HG03060 (cell line): ENCODE results near the gene EFCAB10.
"Not testable (repeated sequence)": the region's sequence is repeated elsewhere in the genome, so short reads cannot be mapped to it uniquely, and the experiment has no call there.

Experiments
- ATAC-seq: cut with Tn5 transposase; IDR thresholded peaks from one replicate; pipeline ENCODE4 v1.9.1; 2021; ENCODE audit warnings: low read depth, moderate number of reproducible peaks; ENCODE audit not compliant: unreplicated experiment

EFCAB10 gene

DNA sequence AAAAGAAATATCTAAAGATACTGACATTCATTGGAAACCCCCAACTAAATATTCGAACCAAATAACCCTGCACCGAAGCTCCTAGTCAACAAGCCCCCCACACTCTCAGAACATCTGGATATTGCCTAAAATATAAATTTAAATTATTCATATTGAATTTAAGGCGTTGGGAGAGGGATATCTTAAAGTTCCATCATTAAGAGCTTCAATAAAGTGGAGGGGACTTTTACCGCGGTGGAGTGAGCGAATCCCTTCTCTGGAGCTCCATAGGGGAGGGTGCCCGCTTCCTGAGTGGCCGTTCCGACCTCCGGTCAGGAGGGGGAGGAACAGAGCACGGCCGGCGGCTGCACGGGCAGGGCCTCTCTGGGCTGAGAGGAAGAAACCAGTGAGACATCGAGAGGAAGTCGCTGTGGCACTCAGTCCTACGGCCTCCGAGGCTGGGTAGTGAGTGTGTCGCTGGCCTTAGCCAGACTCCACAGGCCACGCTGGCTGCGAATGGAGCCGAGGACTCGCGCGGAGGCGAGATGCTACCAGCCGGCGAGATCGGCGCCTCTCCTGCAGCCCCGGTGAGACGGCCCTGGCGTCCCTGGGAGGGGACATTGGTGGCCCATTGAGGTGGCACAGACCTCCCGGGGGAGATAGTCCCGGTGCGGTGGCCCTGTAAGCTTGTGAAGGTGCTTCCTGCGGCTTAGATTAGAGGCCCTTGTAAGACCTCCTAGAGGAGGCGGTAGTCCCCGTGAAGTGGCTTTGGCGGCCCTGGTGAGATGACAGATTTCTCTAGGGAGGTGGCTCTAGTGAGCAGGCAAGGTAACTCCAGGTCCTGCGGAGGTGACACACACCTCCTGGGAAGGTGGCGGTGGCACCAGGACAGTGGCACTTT lies 49.3 kb downstream of the EFCAB10 start, which contains the start of gene RINT1:
Gene RINT1 (plus strand): TSS at position 410 of the 880 bp plus-strand sequence. CDS start 115 bp downstream, at position 525.
- peak; percentile 96 for ATAC-seq

DNA sequence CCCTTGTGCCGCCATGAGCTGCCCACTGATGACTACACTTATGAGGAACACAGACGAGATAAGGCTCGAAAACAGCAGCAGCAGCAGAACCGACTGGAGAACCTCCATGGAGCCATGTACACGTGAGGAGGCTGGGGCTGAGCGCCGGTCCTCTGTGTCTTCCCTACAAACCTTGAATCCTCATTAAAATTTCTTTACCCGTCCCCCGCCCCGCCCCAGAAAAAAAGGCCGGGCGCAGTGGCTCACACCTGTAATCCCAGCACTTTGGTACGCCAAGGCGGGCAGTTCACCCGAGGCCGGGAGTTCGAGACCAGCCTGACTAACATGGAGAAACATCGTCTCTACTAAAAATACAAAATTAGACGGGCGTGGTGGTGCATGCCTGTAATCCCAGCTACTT lies 50.7 kb downstream of the EFCAB10 start:
- ATAC-seq, result no peak

DNA sequence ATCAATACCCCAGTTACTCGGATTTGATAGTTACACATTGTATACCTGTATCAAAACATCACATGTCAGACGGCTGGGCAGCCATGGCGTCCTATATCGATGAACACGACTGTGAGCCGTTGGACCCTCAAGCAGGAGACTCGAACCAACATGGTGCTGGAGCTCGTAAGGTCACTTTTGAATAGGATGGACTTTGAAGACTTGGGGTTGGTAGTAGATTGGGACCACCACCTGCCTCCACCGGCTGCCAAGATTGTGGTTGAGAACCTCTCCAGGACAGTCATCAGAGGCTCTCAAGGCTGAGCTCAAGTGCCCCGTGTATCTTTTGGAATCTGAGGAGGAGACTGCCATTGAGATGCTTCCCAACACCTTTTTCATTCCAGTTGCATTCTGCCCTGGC lies 51.2 kb downstream of the EFCAB10 start:
- no peak for ATAC-seq

DNA sequence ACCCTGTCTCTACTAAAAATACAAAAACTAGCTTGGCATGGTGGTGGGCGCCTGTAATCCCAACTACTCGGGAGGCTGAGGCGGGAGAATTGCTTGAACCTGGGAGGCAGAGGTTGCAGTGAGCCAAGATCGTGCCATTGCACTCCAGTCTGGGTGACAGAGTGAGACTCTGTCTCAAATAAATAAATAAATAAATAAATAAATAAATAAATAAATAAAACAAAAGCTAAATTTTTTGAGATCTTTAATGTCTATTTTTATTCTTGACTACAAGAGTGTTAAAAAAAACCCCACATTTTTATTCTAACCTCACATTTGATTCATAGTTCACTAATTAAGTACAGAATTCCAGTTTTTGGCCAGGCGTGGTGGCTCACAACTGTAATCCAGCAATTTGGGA lies 53.6 kb downstream of the EFCAB10 start:
- ATAC-seq, result not testable (repeated sequence)

DNA sequence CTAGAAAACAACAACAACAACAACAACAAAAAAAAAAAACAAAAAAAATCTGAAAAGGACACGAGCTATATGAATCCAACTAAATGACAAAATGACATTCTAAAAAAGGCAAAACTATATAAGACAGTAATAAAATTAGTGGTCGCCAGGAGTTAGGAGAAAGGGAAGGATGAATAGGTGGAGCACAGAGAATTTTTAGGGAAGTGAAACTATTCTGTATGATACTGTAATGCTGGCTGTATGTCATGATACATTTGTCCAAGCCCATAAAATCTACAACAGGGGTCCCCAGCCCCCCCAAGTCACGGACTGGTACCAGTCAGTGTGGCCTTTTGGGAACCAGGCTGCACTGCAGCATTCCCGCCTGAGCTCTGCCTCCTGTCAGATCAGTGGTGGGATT lies 56.5 kb downstream of the EFCAB10 start:
- ATAC-seq, result no peak

DNA sequence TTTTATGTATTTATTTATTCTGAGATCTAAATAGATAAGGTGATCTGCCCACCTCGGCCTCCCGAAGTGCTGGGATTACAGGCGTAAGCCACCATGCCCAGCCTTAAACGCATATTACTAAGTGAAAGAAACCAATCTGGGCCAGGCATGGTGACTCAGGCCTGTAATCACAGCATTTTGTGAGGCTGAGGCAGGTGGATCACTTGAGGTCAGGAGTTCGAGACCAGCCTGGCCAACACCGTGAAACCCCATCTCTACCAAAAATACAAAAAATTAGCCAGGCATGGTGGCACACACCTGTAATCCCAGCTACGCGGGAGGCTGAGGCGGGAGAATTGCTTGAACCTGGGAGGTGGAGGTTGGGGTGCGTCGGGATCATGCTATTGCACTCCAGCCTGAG lies 56.9 kb downstream of the EFCAB10 start:
- not testable (repeated sequence) for ATAC-seq

DNA sequence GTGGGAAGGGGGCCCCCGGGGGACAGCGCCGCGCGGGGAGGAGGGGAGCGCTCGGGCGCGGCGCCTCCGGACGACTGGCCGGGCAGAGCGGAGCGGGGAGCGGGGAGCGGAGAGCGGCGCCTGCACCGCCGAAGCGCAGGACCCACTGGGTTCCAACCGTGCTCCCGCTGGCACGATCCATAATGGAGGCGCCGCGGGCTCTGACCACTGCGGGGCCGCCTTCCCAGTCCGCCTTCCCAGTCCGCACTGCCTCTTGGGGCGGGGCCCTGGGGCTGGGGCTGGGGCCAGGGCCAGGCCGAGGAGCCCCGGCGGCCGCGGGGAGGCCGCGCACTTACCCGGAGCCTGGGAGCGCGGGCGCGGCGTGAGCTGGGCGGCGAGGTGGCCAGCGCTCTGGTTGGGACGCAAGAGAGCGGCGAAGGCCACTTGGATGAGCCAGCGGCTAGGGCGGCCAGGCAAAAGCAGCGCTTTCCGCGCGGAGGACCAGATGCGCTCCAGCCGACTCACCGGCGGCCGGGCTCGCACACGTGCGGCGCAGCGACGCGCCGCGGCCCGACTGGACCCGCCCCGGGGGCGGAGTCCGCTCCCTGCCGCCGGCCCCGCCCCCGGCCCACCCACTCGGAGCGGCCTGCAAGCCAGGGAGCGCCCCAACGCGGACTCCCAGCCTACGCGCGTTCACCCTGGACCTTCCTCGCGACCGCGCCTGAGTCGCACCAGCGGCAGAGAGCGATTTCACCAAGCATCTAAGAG lies 59.4 kb downstream of the EFCAB10 start, which contains the start of gene PUS7:
Gene PUS7 (minus strand): TSS at position 555 of the 747 bp plus-strand sequence. CDS start 13,759 bp downstream, outside the sequence.
- ATAC-seq, result peak; percentile 58

DNA sequence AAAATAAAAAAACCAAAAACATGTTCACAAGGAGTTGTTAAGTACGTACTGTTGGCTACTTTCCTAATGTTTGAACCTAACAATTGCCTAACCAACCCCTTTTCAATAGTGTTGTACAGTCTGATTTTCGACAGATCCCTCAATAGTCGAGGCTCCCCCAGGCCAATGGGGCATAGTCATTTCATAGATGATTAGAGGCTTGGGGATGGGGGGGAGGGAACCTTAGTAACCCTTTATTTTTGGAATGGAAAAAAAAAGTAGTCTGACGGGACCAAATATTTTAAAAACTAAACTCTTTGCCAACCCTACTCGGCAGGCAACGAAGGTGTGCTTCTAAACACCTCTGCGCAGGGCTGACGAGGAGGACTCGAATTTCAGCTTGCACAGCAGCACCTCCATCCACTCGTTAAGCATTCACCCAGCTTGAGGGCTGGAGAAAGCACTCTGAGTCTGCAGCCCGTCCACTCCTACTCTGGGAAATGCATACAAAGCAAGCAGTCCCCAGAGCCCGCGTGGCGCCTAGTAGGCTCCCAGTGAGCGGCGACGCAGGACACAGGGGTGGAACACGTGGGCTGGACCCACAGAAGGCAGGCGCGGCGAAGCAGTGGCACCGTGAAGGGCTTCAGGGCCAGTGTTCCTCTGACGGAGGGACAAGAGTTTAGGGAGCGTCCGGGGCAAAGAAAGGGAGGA lies 60.1 kb downstream of the EFCAB10 start:
- peak; percentile 18 for ATAC-seq

DNA sequence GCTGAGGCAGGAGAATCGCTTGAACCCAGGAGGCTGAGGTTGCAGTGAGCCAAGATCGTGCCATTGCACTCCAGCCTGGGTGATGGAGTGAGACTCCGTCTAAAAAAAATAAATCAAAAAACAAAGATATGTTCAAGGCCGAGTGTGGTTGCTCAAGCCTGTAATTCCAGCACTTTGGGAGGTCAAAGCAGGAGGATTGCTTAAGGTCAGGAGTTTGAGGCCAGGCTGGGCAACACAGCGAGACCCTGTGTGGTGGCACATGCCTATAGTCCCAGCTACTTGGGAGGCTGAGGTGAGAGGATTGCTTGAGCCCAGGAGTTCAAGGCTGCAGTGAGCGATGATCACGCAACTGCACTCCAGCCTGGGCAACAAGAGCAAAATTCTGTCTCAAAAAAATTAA lies 60.7 kb downstream of the EFCAB10 start:
- ATAC-seq, result not testable (repeated sequence)

DNA sequence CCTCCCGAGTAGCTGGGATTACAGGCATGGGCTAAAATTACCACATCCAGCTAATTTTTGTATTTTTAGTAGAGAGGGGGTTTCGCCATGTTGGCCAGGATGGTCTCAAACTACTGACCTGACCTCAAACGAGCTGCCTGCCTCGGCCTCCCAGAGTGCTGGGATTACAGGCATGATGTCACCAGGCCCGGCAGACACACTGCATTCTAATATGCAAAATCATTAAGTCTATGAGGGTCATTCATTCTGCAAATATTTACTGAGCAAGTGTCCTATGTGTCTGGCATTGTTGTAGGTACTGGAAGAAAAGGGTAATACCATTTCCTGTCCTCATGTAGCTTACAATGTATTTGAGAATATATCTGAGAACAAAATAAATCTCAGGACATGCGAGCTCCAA lies 61.9 kb downstream of the EFCAB10 start:
- no peak for ATAC-seq

DNA sequence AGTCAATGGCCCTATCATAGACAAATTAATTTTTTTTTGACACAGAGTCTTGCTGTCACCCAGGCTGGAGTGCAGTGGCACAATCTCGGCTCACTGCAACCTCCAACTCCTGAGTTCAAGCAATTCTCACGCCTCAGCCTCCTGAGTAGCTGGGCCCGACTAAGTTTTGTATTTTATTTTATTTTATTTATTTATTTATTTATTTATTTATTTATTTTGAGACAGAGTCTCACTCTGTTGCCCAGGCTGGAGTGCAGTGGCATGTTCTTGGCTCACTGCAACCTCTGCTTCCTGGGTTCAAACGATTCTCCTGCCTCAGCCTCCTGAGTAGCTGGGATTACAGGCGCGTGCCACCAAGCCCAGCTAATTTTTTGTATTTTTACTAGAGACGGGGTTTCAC lies 65.7 kb downstream of the EFCAB10 start:
- not testable (repeated sequence) for ATAC-seq
